GM12875 (cell line): Measurements from ENCODE around the gene LYRM9.
"Not testable (repeated sequence)": the region's sequence is repeated elsewhere in the genome, so short reads cannot be mapped to it uniquely, and the experiment has no call there.

ENCODE experiments used
- H3K4me3 ChIP-seq: one replicate; pipeline ENCODE4 v1.5.1; 2011; ENCODE audit warnings: low read depth, low read length, control low read depth
- CTCF ChIP-seq: IDR thresholded peaks from 2 replicates; pipeline ENCODE4 v1.5.1; 2011; ENCODE audit warnings: low read depth, mild to moderate bottlenecking, control low read depth, inconsistent platforms, low read length, moderate library complexity, borderline replicate concordance; ENCODE audit not compliant: insufficient read depth

Gene LYRM9

GRCh38 chr17:27854163-27854562, 39.0 kb downstream of the LYRM9 start:
- no peak overlapping the region for H3K4me3 ChIP-seq
- no peak for TF ChIP-seq CTCF

GRCh38 chr17:27853091-27853490, 40.1 kb downstream of the LYRM9 start:
- no peak overlapping the region for H3K4me3 ChIP-seq
- TF ChIP-seq CTCF = no peak

- no peak overlapping the region for H3K4me3 ChIP-seq
- TF ChIP-seq CTCF = no peak
These were observed 43.5 kb downstream of the LYRM9 start for GRCh38 chr17:27849474-27850185.

GRCh38 chr17:27848931-27849330, 44.2 kb downstream of the LYRM9 start:
- no peak overlapping the region for H3K4me3 ChIP-seq
- no peak for TF ChIP-seq CTCF

DNA sequence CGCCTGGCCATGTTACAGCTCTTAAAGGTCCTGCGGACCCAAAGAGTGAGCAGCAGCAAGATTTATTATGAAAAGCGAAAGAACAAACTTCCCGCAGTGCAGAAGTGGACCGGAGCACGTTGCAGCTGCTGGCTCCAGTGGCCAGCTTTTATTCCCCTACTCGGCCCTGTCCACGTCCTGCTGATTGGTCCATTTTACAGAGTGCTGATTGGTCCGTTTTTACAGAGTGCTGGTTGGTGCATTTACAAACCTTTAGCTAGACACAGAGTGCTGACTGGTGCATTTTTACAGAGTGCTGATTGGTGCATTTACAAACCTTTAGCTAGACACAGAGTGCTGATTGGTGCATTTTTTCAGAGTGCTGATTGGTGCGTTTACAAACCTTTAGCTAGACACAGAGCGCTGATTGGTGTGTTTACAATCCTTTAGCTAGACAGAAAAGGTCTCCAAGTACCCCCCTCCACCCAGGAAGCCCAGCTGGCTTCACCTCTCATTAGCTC, 46.3 kb downstream of the LYRM9 start:
- H3K4me3 ChIP-seq = not testable (repeated sequence)

- no peak overlapping the region for H3K4me3 ChIP-seq
- no peak for TF ChIP-seq CTCF
These were observed 47.0 kb downstream of the LYRM9 start for GRCh38 chr17:27846042-27846655.

GRCh38 chr17:27845264-27846041, 47.7 kb downstream of the LYRM9 start:
- no peak for TF ChIP-seq CTCF
- no peak overlapping the region for H3K4me3 ChIP-seq
